RCC 7860 (cell line): ENCODE results near the gene NCAPD2.
"Not testable (repeated sequence)": the region's sequence is repeated elsewhere in the genome, so short reads cannot be mapped to it uniquely, and the experiment has no call there.

ENCODE experiments used
- DNase-seq: peaks from one replicate; pipeline ENCODE4 v3.0.0-alpha.2; 2015; ENCODE audit warnings: low spot score
- FAIRE-seq: peaks from 2 replicates; lab custom pipeline; 2012; peaks lifted over from hg19 to GRCh38; lab: Jason Lieb, UNC

The NCAPD2 gene

DNA sequence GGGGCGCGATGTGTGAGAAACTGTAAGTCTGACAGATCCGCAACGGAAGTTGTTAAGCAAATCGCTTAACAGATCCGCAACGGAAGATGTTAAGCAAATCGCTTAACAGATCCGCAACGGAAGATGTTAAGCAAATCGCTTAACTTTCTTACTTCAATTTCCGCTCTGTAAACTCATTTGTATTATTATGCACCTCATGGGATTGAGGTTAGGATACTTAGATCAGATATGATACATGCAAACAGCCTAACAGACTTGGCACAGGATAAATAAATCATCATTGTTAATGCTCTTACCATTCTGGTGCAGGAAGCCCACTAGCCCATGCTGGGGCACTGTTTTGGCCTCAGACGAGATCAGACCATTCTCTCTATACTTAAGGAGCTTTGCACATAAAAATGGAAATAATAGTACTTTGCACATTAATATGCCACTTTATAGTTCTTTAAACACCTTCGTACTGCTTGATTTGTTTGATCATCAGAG lies 399 bp downstream of the NCAPD2 start:
- DNase-seq (no peak), FAIRE-seq (no peak)

DNA sequence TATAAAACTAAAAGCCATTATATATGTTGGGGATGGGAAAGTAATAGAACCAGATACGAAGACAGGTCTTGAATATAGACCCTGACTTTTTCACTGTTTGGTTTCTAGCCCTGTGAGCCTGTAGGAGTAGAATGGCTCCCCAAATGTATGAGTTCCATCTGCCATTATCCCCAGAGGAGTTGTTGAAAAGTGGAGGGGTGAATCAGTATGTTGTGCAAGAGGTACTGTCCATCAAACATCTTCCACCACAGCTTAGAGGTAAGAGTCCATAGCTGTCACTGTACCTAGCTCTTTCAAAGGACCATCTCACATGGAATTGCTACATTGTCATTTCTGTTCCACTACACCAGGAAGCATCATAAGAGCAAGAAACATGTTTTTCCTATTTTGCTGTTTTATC lies 1.1 kb downstream of the NCAPD2 start:
- DNase-seq (no peak), FAIRE-seq (no peak)

DNA sequence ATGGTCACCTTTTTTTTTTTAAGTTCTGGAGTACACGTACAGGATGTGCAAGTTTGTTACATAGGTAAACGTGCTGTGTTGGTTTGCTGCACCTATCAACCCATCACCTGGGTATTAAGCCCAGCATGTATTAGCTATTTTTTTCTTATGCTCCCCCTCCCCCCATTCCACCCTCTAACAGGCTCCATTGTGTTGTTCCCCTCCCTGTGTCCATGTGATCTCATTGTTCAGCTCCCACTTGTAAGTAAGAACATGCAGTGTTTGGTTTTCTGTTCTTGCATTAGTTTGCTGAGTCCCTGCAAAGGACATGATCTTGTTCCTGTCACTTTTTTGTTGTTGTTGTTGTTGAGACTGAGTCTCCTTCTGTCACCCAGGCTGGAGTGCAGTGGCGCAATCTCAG lies 3.4 kb downstream of the NCAPD2 start:
- FAIRE-seq: not testable (repeated sequence)

DNA sequence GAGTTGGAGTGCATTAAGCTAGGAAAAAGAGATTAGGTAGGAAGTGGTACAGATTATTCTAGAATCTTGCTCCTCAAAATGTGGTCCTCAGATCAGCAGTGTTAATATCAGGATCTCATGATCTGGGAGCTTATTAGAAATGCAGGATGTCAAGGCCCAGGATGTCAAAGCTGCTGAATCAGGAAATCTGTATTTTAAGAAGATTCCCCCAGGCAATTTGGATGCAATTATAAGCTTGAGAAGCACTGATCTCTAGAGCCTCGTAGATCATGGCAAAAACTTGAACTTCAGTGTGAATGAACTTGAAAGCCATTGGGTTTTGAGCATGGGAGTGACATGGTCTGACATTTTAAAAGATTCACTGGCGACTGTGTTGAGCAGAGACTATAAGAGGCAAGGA lies 6.6 kb downstream of the NCAPD2 start:
- FAIRE-seq (no peak), DNase-seq (no peak)

More for the DNA sequence above, 3.4 kb downstream of the NCAPD2 start:
- DNase-seq: not testable (repeated sequence)

DNA sequence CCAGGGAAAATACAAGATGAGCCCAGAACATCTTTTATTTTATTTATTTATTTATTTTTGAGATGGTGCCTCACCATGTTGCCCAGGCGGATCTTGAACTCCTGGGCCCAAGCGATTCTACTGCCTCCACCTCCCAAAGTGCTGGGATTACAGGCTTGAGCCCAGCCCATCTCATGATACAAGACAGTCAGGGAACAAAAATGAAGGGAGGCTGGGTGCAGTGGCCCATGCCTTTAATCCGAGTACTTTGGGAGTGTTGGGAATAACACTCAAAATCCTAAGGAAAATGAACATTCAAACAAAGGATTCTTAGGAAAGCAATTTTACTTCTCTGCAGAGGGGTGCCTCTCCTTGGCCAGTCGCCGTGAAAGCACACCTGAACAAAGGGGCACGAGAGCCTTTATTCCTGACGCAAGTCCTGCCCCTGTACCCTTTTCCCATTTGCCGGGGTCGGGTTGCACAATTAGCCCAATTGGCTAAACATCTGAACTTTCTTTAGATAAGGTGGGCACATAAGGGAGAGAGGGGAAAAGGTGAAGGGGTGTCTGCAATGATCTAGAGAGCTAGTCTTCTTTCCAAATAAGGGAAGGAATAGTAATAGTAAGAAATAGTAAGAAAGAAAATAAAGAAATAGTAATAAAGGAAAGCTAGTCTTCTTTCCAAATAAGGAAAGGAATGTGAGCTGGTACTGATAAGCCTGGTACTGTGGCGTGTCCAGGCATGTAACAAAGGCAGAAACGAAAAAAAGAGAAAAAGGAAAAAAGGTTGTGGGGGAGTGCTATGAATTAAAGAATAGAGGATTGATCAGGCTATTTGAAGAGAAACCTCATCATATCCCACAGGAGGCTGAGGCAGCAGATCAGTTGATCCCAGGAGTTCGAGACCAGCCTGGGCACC lies 13.4 kb downstream of the NCAPD2 start:
- FAIRE-seq (no peak), DNase-seq (no peak)

DNA sequence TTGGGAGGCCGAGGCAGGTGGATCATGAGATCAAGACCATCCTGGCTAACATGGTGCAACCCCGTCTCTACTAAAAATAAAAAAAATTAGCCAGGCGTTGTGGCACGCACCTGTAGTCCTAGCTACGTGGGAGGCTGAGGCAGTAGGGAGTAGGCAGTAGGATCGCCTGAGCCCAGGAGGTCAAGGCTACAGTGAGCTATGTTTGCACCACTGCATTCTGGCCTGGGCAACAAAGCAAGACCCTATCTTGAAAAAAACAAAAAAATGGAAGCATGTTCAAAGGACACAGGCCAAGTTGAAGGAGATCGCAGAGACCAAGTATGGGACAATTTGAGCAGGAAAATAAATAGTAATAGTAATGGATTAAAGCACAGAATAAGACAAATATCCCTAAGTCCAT lies 14.2 kb downstream of the NCAPD2 start:
- DNase-seq (no peak), FAIRE-seq (no peak)

DNA sequence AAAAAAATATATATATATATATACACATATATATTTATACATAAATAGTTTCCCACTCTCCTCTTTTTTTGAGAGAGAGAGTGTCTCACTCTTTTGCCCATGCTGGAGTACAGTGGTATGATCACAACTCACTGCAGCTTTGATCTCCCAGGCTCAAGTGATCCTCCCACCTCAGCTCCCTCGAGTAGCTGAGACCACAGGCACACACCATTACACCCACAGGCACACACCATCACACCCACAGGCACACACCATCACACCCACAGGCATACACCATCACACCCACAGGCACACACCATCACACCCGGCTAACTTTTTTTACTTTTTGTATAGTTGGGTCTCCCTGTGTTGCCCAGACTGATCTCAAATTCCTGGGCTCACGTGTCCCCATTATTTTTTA lies 26.3 kb downstream of the NCAPD2 start:
- no peak for DNase-seq
- no peak for FAIRE-seq

DNA sequence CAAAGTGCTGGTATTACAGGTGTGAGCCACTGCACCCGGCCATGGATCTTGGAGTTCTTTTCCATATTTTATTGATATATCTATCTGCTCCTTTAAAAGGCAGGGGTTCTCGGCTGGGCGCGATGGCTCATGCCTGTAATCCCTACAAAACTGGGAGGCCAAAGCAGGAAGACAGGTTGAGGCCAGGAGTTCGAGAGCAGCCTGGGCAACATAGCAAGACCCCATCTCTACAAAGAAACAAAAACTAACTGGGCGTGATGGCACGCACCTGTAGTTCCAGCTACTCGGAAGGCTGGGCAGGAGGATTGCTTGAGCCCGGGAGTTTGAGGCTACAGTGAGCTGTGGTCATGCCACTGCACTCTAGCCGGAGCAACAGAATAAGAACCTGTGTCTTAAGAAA lies 28.3 kb downstream of the NCAPD2 start:
- FAIRE-seq (no peak), DNase-seq (no peak)

DNA sequence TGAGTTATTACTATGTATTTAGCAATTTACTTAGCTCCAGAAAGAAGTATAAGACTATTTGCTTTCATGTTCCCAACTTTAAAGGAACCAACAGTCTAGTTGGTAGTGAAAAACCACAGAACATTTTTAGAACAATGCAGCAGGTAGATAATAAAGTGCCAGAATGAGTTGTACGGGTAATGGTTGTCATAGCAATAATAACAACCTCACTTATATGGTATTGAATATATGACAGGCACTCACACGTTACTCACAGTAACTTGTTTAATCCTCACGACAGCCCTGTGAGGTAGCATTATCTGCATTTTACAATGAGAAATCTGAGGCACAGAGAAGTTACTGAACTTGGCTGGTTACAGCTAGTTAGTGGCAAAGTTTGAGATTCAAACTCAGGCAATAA lies 29.8 kb downstream of the NCAPD2 start:
- FAIRE-seq: no peak
- DNase-seq: no peak

DNA sequence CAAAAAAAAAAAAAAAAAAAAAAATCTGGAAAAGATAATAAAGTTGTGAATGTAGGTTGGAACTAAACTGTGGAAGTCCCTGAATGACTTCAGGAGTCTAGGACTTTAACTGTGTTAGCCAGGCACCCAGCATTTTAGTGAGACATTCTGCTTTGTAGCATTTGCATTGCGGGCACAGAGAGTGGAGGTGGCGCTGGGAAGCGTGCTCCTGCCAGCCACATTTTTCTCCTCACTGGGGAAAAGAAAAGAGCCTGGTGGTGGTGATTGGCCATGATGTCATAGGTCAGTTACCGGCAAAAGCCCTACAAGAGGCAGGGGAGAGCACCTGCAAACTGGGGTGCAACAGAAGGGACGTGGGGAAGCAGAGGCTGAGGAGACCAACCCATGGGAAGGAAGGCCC lies 30.7 kb downstream of the NCAPD2 start:
- DNase-seq (no peak), FAIRE-seq (no peak)

DNA sequence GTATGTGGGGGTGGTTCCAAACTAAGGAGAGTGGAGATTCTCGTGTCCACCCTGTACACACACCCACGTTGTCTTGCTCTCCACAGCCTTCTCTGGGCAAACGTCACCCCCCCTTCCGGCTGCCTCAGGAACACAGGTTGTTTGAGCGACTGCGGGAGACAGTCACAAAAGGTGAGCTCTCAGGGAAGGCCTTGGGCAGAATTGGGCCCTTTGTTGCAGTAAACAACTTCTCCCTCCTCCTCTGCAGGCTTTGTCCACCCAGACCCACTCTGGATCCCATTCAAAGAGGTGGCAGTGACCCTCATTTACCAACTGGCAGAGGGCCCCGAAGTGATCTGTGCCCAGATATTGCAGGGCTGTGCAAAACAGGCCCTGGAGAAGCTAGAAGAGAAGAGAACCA lies 32.3 kb downstream of the NCAPD2 start:
- DNase-seq: no peak
- no peak for FAIRE-seq

DNA sequence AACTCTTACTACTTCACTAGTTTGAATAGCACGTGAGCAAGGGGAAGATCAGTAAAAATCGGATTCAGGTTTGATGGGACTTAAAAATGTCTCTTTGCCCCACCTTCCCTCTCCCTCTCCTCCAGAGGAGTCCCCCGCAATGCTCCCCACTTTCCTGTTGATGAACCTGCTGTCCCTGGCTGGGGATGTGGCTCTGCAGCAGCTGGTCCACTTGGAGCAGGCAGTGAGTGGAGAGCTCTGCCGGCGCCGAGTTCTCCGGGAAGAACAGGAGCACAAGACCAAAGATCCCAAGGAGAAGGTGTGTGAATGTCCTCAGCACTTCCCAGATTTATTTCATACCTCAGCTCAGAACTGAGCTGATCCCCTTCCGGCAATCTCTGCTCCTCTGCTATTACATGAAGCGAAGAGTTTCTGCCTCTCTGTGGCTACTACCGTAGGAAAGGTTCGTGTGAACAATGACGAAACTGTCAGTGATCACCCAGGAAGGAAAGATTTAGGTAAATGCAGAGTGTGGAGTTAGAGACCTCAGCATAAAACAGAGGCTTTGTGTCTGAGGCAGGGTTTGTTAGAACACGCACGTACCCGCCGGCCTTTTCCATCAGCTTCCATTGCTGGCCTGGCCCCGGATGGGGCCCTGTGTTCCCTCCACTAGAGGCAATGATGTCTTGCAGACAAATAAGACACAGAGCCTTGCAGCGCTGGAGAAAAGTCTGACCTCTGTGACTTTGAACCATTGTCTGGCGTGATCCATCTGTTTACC lies 33.0 kb downstream of the NCAPD2 start:
- FAIRE-seq: no peak

DNA sequence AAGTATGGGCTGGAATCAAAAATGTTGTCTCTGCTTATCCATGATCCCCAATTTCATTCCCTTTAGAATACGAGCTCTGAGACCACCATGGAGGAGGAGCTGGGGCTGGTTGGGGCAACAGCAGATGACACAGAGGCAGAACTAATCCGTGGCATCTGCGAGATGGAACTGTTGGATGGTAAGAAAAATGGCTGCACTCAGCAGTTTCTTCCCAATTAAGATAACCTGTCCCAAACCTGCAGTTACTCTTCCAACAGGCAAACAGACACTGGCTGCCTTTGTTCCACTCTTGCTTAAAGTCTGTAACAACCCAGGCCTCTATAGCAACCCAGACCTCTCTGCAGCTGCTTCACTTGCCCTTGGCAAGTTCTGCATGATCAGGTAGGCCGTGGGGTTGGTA lies 33.8 kb downstream of the NCAPD2 start:
- FAIRE-seq (no peak), DNase-seq (no peak)

More for the DNA sequence above, 33.0 kb downstream of the NCAPD2 start:
- DNase-seq: no peak

DNA sequence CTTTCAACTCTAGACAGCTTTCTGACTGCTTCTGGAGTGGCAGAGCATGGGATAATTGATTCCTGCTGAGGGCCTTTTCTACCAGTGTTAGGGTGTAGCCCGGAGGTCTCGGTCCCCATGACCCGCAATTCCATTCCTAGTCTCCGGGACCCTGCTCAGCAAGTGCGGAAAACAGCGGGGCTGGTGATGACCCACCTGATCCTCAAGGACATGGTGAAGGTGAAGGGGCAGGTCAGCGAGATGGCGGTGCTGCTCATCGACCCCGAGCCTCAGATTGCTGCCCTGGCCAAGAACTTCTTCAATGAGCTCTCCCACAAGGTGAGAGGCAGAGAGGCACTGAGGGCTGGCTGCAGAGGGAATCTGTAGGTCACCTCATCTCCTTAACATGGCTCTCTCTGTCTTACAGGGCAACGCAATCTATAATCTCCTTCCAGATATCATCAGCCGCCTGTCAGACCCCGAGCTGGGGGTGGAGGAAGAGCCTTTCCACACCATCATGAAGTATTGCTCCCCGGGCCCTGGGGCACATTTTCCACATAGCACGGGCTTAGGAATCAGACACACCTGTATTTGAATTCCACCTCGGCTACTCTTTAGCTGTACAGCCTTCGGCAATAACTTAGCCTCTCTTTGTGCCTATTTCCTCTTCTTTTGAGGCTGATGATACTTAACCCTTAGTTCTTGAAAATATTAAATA lies 34.8 kb downstream of the NCAPD2 start:
- no peak for FAIRE-seq
- DNase-seq: no peak

DNA sequence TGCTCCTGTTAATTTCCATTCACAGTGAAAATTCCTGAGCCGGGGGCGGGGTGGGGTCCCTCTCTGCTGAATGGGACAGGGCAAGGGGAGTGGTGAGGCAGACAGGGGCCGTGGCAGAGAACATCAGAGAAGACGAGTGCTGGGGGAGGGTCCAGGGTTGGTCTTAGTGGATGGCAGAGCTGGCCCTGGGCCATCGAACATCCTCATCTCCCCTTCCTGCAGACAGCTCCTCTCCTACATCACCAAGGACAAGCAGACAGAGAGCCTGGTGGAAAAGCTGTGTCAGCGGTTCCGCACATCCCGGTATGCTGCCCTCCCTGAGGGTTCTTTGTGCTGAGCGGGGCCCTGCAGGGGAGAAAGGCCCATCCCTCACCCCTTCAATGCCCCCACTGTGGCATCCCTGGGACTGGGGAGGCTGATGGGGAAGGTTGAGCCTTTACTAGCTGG lies 35.4 kb downstream of the NCAPD2 start:
- no peak for DNase-seq
- no peak for FAIRE-seq

DNA sequence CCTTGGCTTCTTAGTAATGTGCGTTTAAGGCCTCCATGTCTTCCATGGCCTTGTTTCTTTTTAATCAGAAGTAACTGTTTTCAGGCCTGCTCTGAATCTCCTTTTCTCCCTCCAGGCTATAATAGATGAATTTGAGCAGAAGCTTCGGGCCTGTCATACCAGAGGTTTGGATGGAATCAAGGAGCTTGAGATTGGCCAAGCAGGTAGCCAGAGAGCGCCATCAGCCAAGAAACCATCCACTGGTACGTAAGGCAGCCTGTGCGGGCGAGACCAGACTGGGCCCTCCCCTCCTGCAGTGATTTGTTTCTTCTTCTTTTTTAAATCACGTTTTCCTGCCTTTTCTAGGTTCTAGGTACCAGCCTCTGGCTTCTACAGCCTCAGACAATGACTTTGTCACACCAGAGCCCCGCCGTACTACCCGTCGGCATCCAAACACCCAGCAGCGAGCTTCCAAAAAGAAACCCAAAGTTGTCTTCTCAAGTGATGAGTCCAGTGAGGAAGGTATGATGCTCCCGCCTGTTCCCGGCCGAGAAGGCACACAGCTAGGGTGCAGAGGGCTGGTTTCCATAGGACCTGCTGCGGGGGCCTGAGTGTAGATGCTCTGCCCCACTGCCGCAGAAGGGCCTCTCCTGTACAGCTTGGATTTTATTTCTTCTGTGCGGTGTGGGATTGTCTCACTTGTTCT lies 36.8 kb downstream of the NCAPD2 start:
- DNase-seq (no peak), FAIRE-seq (no peak)

DNA sequence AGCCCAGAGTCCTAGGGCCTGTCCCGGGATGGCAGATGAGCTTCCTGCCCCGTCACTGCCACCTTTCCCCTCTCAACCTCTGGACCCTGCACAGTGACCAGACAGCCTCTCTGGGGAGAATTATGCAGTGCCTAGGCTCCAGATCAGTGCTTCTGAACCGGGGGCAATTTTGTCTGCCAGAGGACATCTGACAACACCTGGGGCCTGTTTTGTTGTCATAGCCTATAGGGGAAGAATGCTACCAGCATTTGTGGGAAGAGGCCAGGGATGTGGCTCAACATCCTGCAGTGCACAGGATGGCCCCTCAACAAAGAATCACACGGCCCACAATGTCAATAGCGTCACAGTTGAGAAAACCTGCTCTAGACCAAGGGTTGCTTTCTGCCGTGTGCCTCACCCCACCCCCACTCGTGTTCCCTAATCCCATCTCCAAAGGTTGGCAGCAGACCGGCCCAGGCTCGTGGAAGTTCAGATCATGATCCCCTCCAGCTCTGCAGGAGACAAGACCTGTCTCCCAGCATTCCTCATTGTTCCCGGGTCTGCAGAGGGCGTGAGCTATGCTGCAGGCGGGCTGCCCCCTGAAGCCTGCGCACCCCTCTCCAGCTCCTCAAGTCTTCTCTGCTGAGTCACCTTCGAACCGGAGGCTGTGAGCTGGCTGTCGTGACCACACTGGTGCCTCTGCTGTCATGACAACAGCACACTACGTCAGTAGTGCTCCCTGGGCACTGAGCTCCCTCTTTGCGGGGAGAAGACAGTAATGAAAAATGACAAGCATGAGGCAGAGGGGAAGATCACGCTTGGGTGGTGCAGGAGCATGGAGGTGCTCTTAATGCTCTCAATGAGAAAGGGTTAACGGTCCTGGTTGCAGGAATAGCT lies 38.4 kb downstream of the NCAPD2 start:
- FAIRE-seq (peak; percentile 86), DNase-seq (peak; percentile 98)

DNA sequence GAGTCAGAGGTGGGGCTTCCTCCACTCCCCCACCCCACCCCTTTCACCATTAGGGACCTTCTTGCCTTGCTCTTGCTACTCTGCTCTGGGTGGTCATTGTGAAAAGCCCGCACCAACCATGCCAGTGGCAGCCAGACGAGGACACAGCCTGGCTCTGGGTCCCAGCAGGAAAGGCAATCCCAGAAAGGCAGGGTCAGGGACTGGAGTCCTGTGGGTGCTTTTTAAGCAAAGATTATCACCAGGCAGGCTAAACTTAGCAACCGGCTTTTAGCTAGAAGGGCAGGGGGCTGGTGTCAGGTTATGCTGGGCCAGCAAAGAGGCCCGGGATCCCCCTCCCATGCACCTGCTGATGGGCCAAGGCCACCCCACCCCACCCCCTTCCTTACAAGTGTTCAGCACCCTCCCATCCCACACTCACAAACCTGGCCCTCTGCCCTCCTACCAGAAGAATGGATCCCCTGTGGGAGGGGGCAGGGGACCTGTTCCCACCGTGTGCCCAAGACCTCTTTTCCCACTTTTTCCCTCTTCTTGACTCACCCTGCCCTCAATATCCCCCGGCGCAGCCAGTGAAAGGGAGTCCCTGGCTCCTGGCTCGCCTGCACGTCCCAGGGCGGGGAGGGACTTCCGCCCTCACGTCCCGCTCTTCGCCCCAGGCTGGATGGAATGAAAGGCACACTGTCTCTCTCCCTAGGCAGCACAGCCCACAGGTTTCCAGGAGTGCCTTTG lies 39.2 kb downstream of the NCAPD2 start:
- peak; percentile 72 for DNase-seq
- no peak for FAIRE-seq

DNA sequence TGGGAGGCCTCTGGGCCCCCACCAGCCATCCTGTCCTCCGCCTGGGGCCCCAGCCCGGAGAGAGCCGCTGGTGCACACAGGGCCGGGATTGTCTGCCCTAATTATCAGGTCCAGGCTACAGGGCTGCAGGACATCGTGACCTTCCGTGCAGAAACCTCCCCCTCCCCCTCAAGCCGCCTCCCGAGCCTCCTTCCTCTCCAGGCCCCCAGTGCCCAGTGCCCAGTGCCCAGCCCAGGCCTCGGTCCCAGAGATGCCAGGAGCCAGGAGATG lies 39.7 kb downstream of the NCAPD2 start:
- DNase-seq (no peak), FAIRE-seq (no peak)
